Hippocampal formation (tissue), 2 donors: ENCODE results near the gene GPR32.
"Not testable (repeated sequence)": the region's sequence is repeated elsewhere in the genome, so short reads cannot be mapped to it uniquely, and the experiment has no call there.

ENCODE experiments used
- DNase-seq, 2 donors: peaks; one replicate each; lab custom pipeline; 2025; lab: John Stamatoyannopoulos, UW

Gene GPR32

GRCh38 chr19:50780753-50781435, 10.6 kb downstream of the GPR32 start:
- no peak for DNase-seq

GRCh38 chr19:50783848-50784152, 13.5 kb downstream of the GPR32 start:
- DNase-seq, result not testable (repeated sequence)

GRCh38 chr19:50784710-50785109, 14.4 kb downstream of the GPR32 start:
- DNase-seq, result no peak

- DNase-seq, result no peak
Observed at GRCh38 chr19:50785329-50785728, 15.1 kb downstream of the GPR32 start.

- no peak for DNase-seq
Observed at GRCh38 chr19:50790396-50790795, 20.1 kb downstream of the GPR32 start, which contains the start of gene ACP4. Gene ACP4, plus strand, starts transcription at chr19:50790415. Its CDS starts 0 bp downstream, at chr19:50790415.

GRCh38 chr19:50790922-50791467, 20.7 kb downstream of the GPR32 start:
- DNase-seq, result no peak

- DNase-seq, result no peak
Observed at GRCh38 chr19:50791594-50792271, 21.5 kb downstream of the GPR32 start.

- DNase-seq, result no peak
Observed at GRCh38 chr19:50792272-50793250, 22.3 kb downstream of the GPR32 start.

- DNase-seq, result no peak
Observed at GRCh38 chr19:50793558-50794065, 23.3 kb downstream of the GPR32 start.

GRCh38 chr19:50794074-50794875, 24.0 kb downstream of the GPR32 start:
- no peak for DNase-seq

- no peak for DNase-seq
Observed at GRCh38 chr19:50794876-50795663, 24.8 kb downstream of the GPR32 start.

- no peak for DNase-seq
Observed at GRCh38 chr19:50795664-50796073, 25.4 kb downstream of the GPR32 start.

- DNase-seq, result no peak
Observed at GRCh38 chr19:50796128-50796633, 25.9 kb downstream of the GPR32 start.

- DNase-seq, result no peak
Observed at GRCh38 chr19:50796634-50797428, 26.6 kb downstream of the GPR32 start.

GRCh38 chr19:50797429-50797780, 27.1 kb downstream of the GPR32 start:
- DNase-seq, result no peak

GRCh38 chr19:50797781-50798658, 27.8 kb downstream of the GPR32 start:
- no peak for DNase-seq

GRCh38 chr19:50798659-50799546, 28.6 kb downstream of the GPR32 start:
- no peak for DNase-seq

GRCh38 chr19:50799547-50799851, 29.2 kb downstream of the GPR32 start:
- DNase-seq, result no peak
